Thoracic aorta (tissue), 2 donors: ENCODE measurements around the gene BLOC1S1. TPM values are rescaled to one million over a fixed set of nuclear protein-coding genes. Genes with fewer than 3 reads are reported as not detected.
A peak's percentile ranks its signal among the peaks of the same experiment; 100 is the strongest.

Experiments used
- ATAC-seq: fragments of 150-250 bp; one replicate; pipeline ENCODE4 v1.8.0; 2017; ENCODE audit warnings: low read depth; ENCODE audit not compliant: insufficient number of reproducible peaks, low FRiP score
- DNase-seq: peaks from one replicate; pipeline ENCODE4 v3.0.0-alpha.2; 2020; ENCODE audit warnings: low spot score
- H3K27ac ChIP-seq, 2 donors: fragments of 200-600 bp; sonication (generic); 1 replicate in 1 of 2; 2 replicates in 1 of 2; pipeline ENCODE4 v1.5.1; 2016; ENCODE audit warnings: mild to moderate bottlenecking in 2 of 2, moderate library complexity in 2 of 2
- H3K27me3 ChIP-seq: fragments of 200-600 bp; sonication (generic); replicated peaks from 2 replicates; pipeline ENCODE4 v1.6.0; 2016; ENCODE audit warnings: mild to moderate bottlenecking; ENCODE audit not compliant: insufficient read depth
- H3K36me3 ChIP-seq: fragments of 200-600 bp; sonication (generic); one replicate; pipeline ENCODE4 v1.5.1; 2016
- H3K4me1 ChIP-seq, 2 donors: fragments of 200-600 bp; sonication (generic); 1 replicate in 1 of 2; 2 replicates in 1 of 2; pipeline versions ENCODE4 v1.5.1 to v1.6.0; 2016; ENCODE audit warnings: low read depth in 2 of 2, mild to moderate bottlenecking in 1 of 2; ENCODE audit not compliant: control insufficient read depth in 1 of 2
- H3K4me3 ChIP-seq: fragments of 200-600 bp; sonication (generic); 2 replicates; pipeline ENCODE4 v1.5.1; 2016; ENCODE audit warnings: mild to moderate bottlenecking
- H3K9me3 ChIP-seq: fragments of 200-600 bp; sonication (generic); 2 replicates; pipeline ENCODE4 v1.5.1; 2016
- total RNA-seq, 2 donors: library from RNA; depleted of rRNA; stranded (reverse); fragments of >200 nt; gene quantifications; one replicate each; pipeline versions ENCODE4 v1.1.0 to v1.2.3, GENCODE V29; 2016
- TF ChIP-seq, protein P1 (sequence below): fragments of 200-600 bp; sonication (generic); IDR thresholded peaks from one replicate; pipeline ENCODE4 v1.5.1; 2019; ENCODE audit warnings: antibody characterized with exemption

BLOC1S1 gene
- total RNA-seq, 2 donors from 2014 or later, result 113 to 117 TPM

DNA sequence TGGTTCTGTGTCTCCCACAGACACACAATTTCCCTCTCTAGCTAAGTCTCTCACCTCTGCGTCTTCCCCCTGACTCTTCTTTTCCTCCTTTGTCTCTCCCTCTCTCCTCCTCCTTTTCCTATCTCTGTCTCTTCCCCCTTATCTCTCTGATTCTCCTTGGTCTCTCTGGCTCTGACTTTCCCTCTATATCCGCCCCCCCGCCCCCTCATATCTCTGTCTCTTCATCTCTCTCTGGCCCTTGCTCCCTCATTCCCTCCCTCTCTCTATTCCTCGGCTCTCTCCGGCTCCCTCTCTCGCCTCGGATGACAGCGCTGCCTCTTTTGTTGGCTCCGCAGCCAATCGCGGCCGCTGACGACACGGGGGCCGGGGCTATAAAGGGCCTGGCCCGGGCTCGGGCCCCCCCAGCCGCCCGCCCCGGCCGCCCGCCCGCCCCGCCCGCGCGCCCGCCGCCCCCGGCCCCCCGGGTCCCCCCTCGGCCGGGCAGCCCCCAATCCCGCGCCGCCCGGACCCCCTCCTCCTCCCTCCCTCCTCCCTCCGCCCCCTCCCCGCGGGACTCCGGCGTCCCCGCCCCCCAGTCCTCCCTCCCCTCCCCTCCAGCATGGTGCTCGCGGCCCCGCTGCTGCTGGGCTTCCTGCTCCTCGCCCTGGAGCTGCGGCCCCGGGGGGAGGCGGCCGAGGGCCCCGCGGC lies 27.0 kb downstream of the BLOC1S1 start, which contains the start of gene GDF11:
Gene GDF11, plus strand, starts transcription at position 404 of the 687 bp plus-strand sequence. Its CDS starts 195 bp downstream, at position 599.
- peak within 1 kb of the TSS; percentile 89 for H3K4me3 ChIP-seq
- no peaks in the 10 kb centered on the region for H3K9me3 ChIP-seq
- DNase-seq, result no peak
- TF ChIP-seq, protein P1, sequence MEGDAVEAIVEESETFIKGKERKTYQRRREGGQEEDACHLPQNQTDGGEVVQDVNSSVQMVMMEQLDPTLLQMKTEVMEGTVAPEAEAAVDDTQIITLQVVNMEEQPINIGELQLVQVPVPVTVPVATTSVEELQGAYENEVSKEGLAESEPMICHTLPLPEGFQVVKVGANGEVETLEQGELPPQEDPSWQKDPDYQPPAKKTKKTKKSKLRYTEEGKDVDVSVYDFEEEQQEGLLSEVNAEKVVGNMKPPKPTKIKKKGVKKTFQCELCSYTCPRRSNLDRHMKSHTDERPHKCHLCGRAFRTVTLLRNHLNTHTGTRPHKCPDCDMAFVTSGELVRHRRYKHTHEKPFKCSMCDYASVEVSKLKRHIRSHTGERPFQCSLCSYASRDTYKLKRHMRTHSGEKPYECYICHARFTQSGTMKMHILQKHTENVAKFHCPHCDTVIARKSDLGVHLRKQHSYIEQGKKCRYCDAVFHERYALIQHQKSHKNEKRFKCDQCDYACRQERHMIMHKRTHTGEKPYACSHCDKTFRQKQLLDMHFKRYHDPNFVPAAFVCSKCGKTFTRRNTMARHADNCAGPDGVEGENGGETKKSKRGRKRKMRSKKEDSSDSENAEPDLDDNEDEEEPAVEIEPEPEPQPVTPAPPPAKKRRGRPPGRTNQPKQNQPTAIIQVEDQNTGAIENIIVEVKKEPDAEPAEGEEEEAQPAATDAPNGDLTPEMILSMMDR, result no peak
- peaks cover 19 to 33% of the 10 kb centered on the region in 2 donors for H3K4me1 ChIP-seq
- H3K36me3 ChIP-seq, result no peaks in the 10 kb centered on the region
- ATAC-seq, result peak; percentile 22
- no peaks in the 10 kb centered on the region for H3K27me3 ChIP-seq
- peak within 1 kb of the TSS; percentile 37 to 58 for H3K27ac ChIP-seq

DNA sequence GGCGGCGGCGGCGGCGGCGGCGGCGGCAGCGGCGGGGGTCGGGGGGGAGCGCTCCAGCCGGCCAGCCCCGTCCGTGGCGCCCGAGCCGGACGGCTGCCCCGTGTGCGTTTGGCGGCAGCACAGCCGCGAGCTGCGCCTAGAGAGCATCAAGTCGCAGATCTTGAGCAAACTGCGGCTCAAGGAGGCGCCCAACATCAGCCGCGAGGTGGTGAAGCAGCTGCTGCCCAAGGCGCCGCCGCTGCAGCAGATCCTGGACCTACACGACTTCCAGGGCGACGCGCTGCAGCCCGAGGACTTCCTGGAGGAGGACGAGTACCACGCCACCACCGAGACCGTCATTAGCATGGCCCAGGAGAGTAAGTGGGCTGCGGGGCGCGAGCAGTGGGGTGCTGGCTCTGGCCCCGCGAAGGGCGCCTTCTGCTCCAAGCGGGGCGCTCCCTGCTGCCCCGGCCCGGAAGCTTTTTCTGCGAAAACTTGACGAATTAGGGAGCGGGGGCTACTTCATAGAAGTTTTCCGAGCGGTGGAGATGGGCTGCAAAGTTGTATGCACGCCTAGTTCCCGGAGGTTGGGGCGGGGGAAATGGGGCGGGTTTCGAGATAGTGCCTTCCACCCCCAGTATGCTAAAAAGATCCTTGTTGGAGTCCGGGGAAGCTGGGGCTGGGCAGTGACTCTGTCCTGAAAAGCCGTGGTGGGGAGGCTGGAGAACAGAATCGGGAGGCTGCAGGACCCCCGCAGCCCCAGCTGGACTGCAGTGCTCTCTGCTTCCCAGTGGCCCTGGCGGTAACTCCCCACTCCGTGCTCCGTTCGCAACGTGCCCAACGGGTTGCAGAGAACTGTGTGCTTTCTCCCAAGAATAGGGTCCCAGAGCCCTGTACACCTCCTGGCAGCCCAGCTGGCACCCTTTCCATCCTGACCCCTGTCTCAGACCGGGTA lies 27.8 kb downstream of the BLOC1S1 start:
- Histone ChIP-seq H3K27me3 (no peaks in the 10 kb centered on the region), H3K36me3 (no peaks in the 10 kb centered on the region), H3K4me3 (peak overlapping the region; percentile 89), H3K27ac (peak overlapping the region; percentile 15 to 50), H3K9me3 (no peaks in the 10 kb centered on the region), H3K4me1 (peaks cover 16 to 29% of the 10 kb centered on the region in 2 donors)
- TF ChIP-seq, protein P1, result no peak
- DNase-seq (no peak), ATAC-seq (peak; percentile 39)

DNA sequence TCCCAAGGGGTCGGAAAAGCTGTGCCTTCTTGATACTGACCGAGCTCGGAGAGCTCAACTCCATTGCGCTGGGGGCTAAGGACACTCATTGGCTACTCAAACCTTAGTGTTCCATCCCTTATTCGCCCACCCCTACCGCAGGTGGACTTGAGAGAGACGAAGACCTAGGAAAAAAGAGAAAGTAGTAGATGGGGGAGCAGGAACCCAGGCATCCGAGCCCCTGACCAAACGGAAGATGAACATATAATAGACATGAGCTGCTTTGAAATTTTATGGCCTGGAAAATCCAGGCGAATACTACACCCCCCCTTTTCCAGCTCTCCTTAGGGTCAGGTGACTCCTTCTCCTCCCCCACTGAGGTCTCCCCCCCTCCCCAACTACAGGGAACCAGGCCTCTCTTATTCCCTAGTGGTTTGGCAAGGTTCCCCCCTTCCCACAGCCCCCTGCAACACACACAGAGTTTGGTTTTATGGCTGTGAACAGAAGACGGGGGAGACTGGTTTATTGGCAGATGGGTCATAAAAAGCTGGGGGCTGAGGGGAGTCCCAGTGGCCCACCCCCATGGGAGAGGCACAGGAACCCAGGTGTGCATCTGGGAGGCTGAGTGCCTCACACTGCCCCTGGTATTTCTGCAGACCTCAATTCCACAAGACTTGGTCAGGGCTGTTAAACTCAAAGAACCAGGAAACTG lies 28.6 kb downstream of the BLOC1S1 start:
- H3K4me3 ChIP-seq, result peak overlapping the region; percentile 89
- no peaks in the 10 kb centered on the region for H3K27me3 ChIP-seq
- H3K4me1 ChIP-seq, result peaks cover 16 to 29% of the 10 kb centered on the region in 2 donors
- H3K36me3 ChIP-seq, result no peaks in the 10 kb centered on the region
- no peak for ATAC-seq
- DNase-seq, result no peak
- TF ChIP-seq, protein P1, result no peak
- H3K9me3 ChIP-seq, result no peaks in the 10 kb centered on the region
- peak overlapping the region in 1 of 2 donors; percentile 38 for H3K27ac ChIP-seq

DNA sequence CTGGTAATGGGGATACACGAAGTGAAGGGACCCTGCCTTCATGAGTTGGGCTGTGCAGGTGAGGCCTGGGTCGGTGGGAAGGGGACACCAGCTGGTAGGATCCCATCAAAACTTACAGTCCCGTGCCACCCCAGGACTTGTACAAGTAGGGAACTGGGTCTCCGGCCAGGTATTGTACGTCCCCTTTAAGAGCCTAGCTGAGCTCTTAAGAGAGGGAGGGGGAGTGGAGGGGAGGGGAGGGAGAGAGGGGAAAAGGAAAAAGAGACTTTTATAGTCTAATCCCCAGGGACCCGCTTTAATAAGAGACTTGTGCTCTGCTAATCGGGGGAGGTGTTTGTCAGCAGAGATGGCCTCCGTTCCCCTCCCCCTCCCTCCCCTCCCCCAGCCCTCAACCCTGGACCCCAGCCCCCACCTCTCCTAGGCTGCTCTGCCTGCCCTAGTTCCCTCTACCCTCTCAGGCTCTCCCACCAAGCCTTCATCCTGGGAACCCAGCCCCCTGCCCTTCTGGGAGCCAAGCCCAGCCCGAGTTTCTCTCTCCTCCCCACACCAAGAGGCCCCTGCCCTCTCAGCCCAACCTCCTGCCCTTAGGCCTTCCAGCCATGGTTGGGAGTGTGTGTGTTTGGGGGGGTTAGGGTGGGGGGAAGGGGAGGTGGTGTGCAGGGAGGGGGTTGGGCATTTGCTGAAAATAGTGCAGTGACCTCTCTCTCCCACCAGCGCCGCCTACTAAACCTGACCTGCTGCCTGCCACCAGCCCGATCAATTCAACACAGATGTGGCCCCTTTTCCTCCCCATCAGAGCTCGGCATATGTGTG lies 29.7 kb downstream of the BLOC1S1 start:
- no peaks in the 10 kb centered on the region for H3K27me3 ChIP-seq
- no peaks in the 10 kb centered on the region for H3K36me3 ChIP-seq
- peak overlapping the region; percentile 50 for H3K4me3 ChIP-seq
- H3K27ac ChIP-seq, result peak overlapping the region in 1 of 2 donors; percentile 38
- peaks cover 16 to 29% of the 10 kb centered on the region in 2 donors for H3K4me1 ChIP-seq
- DNase-seq, result no peak
- H3K9me3 ChIP-seq, result no peaks in the 10 kb centered on the region
- no peak for ATAC-seq
- TF ChIP-seq, protein P1, result no peak
